Vagina (tissue), 2 donors: ENCODE measurements around the gene IGF1. TPM values are rescaled to one million over a fixed set of nuclear protein-coding genes. Genes with fewer than 3 reads are reported as not detected.

Experiments used
- DNase-seq, 2 donors: peaks; one replicate each; pipeline ENCODE4 v3.0.0-alpha.2; 2017; ENCODE audit errors: extremely low spot score in 2 of 2
- H3K27ac ChIP-seq: fragments of 200-600 bp; sonication (generic); one replicate; pipeline ENCODE4 v1.5.1; 2019
- H3K27me3 ChIP-seq: fragments of 200-600 bp; sonication (generic); one replicate; pipeline ENCODE4 v1.5.1; 2019
- H3K36me3 ChIP-seq, 2 donors: fragments of 200-600 bp; sonication (generic); one replicate each; pipeline ENCODE4 v1.5.1; 2017 to 2019
- H3K4me1 ChIP-seq: fragments of 200-600 bp; sonication (generic); one replicate; pipeline ENCODE4 v1.5.1; 2019
- H3K4me3 ChIP-seq, 2 donors: fragments of 200-600 bp; sonication (generic); 1 replicate in 1 of 2; 2 replicates in 1 of 2; pipeline ENCODE4 v1.5.1; 2016 to 2019
- H3K9me3 ChIP-seq: fragments of 200-600 bp; sonication (generic); one replicate; pipeline ENCODE4 v1.5.1; 2019
- CTCF ChIP-seq, 3 experiments: fragments of 450-650 bp in 2 of 3; fragments of 200-600 bp in 1 of 3; sonication (generic) in 1 of 3; IDR thresholded peaks; one replicate each; pipeline ENCODE4 v1.5.1; 2017 to 2019; ENCODE audit warnings: antibody characterized with exemption in 3 of 3, mild to moderate bottlenecking in 2 of 3, moderate library complexity in 2 of 3
- POLR2A ChIP-seq, 2 donors: fragments of 450-650 bp; IDR thresholded peaks; one replicate each; pipeline ENCODE4 v1.6.1; 2017; ENCODE audit warnings: antibody characterized with exemption in 2 of 2, mild to moderate bottlenecking in 2 of 2, moderate library complexity in 2 of 2
- POLR2AphosphoS5 ChIP-seq, 2 donors: sonication (generic); formaldehyde crosslinking; IDR thresholded peaks; one replicate each; pipeline ENCODE4 v1.9.0; 2017; ENCODE audit warnings: antibody characterized with exemption in 2 of 2, mild to moderate bottlenecking in 2 of 2, low read depth in 1 of 2; ENCODE audit not compliant: insufficient read depth in 1 of 2
- intact Hi-C: fragments of 100-400 bp; cut with DNase I; formaldehyde crosslinking; loops from one replicate; pipeline ENCODE4 v1.15.1; 2023
- total RNA-seq: library from RNA; depleted of rRNA; stranded (reverse); fragments of >200 nt; gene quantifications from one replicate; pipeline ENCODE4 v1.2.3, GENCODE V29; 2016

Gene IGF1
- total RNA-seq, 1 donor from 2014 or later = 68.0 TPM

- no peak for TF ChIP-seq CTCF (IDR thresholded peaks at IDR 0.05)
- TF ChIP-seq POLR2A (IDR thresholded peaks at IDR 0.05) = no peak
- TF ChIP-seq POLR2AphosphoS5 (IDR thresholded peaks at IDR 0.05; ENCODE audit: insufficient read depth in 1 of 2, low read depth in 1 of 2) = no peak
- no peak for DNase-seq
- peak overlapping the region; percentile 14 to 44 for H3K4me3 ChIP-seq
Observed at GRCh38 chr12:102475355-102475754, 5.0 kb downstream of the IGF1 start.

GRCh38 chr12:102474438-102475064, 5.8 kb downstream of the IGF1 start:
- Histone ChIP-seq H3K27ac (no peak overlapping the region), H3K27me3 (no peaks in the 10 kb centered on the region), H3K4me3 (no peak overlapping the region), H3K36me3 (no peaks in the 10 kb centered on the region), H3K9me3 (no peaks in the 10 kb centered on the region), H3K4me1 (peaks cover 11% of the 10 kb centered on the region)
- DNase-seq = no peak
- TF ChIP-seq POLR2AphosphoS5 (IDR thresholded peaks at IDR 0.05; ENCODE audit: insufficient read depth in 1 of 2, low read depth in 1 of 2) = no peak
- no peak for TF ChIP-seq CTCF (IDR thresholded peaks at IDR 0.05)
- TF ChIP-seq POLR2A (IDR thresholded peaks at IDR 0.05) = no peak
- intact Hi-C loops = no loop called here

More at GRCh38 chr12:102475355-102475754, 5.0 kb downstream of the IGF1 start:
- H3K36me3 ChIP-seq = no peaks in the 10 kb centered on the region
- no peaks in the 10 kb centered on the region for H3K27me3 ChIP-seq
- intact Hi-C loops = no loop called here
- H3K27ac ChIP-seq = peak overlapping the region; percentile 64
- H3K9me3 ChIP-seq = no peaks in the 10 kb centered on the region
- peaks cover 11% of the 10 kb centered on the region for H3K4me1 ChIP-seq

DNA sequence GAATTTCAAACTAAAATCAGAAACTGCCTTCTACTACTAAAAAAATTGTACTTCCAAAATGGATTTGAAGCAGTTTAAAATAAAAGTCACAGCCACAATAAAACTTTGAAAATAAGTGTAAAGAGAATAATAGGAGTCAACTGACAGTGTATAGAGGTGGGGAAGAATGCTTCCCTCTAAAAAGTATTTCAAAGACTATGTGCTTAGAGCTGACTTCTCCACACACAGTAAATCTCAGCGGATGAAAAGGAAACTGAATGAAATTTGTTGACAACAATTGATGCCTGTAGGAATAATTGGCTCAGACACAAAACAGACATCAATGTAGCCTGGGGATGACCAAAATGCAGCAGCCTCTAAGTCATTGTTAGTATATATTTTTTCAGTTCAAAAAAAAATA, 7.9 kb downstream of the IGF1 start:
- no peaks in the 10 kb centered on the region for H3K36me3 ChIP-seq
- H3K27me3 ChIP-seq = no peaks in the 10 kb centered on the region
- DNase-seq = no peak
- no peak overlapping the region for H3K27ac ChIP-seq
- H3K4me3 ChIP-seq = no peak overlapping the region
- no peaks in the 10 kb centered on the region for H3K4me1 ChIP-seq
- TF ChIP-seq CTCF (IDR thresholded peaks at IDR 0.05) = no peak
- TF ChIP-seq POLR2AphosphoS5 (IDR thresholded peaks at IDR 0.05; ENCODE audit: insufficient read depth in 1 of 2, low read depth in 1 of 2) = no peak
- no peak for TF ChIP-seq POLR2A (IDR thresholded peaks at IDR 0.05)
- H3K9me3 ChIP-seq = no peaks in the 10 kb centered on the region
- intact Hi-C loops = no loop called here

DNA sequence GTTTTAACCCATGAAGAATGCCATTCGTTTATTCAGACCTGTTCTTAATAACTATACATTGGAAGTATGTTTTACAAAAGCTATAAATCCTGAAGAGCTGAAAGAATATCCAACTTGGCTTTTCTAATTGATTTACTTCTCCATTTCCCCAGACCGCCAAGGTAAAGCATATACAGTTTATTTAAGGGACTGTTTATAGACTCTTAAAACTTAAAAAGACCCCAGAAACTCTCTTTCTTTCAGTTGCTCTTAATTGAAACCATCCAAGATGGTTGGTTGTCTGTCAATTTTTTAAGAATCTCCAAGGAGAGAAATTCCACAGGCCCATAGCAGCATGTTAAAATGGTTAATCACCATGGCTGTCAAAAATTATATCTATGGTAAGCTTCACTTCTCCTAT, 8.8 kb downstream of the IGF1 start:
- no peak for TF ChIP-seq POLR2A (IDR thresholded peaks at IDR 0.05)
- TF ChIP-seq POLR2AphosphoS5 (IDR thresholded peaks at IDR 0.05; ENCODE audit: insufficient read depth in 1 of 2, low read depth in 1 of 2) = no peak
- no peak for TF ChIP-seq CTCF (IDR thresholded peaks at IDR 0.05)
- no peaks in the 10 kb centered on the region for H3K4me1 ChIP-seq
- H3K27ac ChIP-seq = no peak overlapping the region
- no peaks in the 10 kb centered on the region for H3K36me3 ChIP-seq
- H3K4me3 ChIP-seq = no peak overlapping the region
- intact Hi-C loops = no loop called here
- DNase-seq = no peak
- H3K27me3 ChIP-seq = no peaks in the 10 kb centered on the region
- no peaks in the 10 kb centered on the region for H3K9me3 ChIP-seq

DNA sequence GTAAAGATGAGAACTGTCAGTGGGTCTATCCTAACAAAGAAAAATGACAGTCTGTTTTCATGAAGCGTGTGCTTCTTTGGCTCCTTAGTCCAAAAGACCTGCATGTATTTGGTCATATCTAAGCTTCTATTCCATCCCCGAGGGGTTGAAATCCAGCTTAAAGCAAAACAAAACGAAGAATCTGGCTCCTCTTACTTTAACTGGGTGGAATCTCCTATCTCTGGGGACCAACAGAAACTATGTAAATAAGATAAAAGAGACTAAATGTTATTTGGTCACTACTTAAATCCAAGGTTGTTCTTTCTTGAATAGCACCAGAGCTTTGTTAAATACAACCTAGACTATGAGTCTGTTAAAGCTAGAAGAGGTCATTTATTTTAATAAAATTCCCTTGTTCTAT, 9.4 kb downstream of the IGF1 start:
- DNase-seq = no peak
- Histone ChIP-seq H3K9me3 (no peaks in the 10 kb centered on the region), H3K4me3 (no peak overlapping the region)

More for the DNA sequence above, 9.4 kb downstream of the IGF1 start:
- no peak for TF ChIP-seq POLR2AphosphoS5 (IDR thresholded peaks at IDR 0.05; ENCODE audit: insufficient read depth in 1 of 2, low read depth in 1 of 2)
- no peak for TF ChIP-seq POLR2A (IDR thresholded peaks at IDR 0.05)
- no peak for TF ChIP-seq CTCF (IDR thresholded peaks at IDR 0.05)
- intact Hi-C loops = no loop called here
- Histone ChIP-seq H3K27ac (no peak overlapping the region), H3K36me3 (no peaks in the 10 kb centered on the region), H3K27me3 (no peaks in the 10 kb centered on the region), H3K4me1 (no peaks in the 10 kb centered on the region)
